Lung (tissue), 12 donors: ENCODE measurements around the gene SPOP. TPM values are rescaled to one million over a fixed set of nuclear protein-coding genes. Genes with fewer than 3 reads are reported as not detected.

Experiments
- ATAC-seq: fragments of 200-7000 bp; cut with Tn5 transposase; one replicate; pipeline ENCODE4 v1.9.1; 2020; ENCODE audit warnings: moderate number of reproducible peaks; ENCODE audit not compliant: insufficient read depth, low FRiP score
- DNase-seq, 3 donors: peaks; one replicate each; pipeline ENCODE4 v3.0.0-alpha.2; 2013 to 2017
- H3K27ac ChIP-seq, 2 donors: one replicate each; pipeline ENCODE4 v1.5.1; 2013; ENCODE audit warnings: mild to moderate bottlenecking in 2 of 2, moderate library complexity in 2 of 2, control low read depth in 1 of 2, inconsistent platforms in 1 of 2, low read depth in 1 of 2, low read length in 1 of 2
- H3K27me3 ChIP-seq, 3 donors: one replicate each; pipeline ENCODE4 v1.5.1; 2013; ENCODE audit warnings: low read length in 2 of 3; ENCODE audit not compliant: control insufficient read depth in 3 of 3, insufficient read depth in 3 of 3
- H3K36me3 ChIP-seq, 4 donors: one replicate each; pipeline ENCODE4 v1.5.1; 2013; ENCODE audit warnings: low read length in 4 of 4, mild to moderate bottlenecking in 1 of 4, moderate library complexity in 1 of 4; ENCODE audit not compliant: control insufficient read depth in 4 of 4, insufficient read depth in 4 of 4
- H3K4me1 ChIP-seq, 5 donors: one replicate each; pipeline ENCODE4 v1.5.1; 2013; ENCODE audit warnings: low read length in 5 of 5, mild to moderate bottlenecking in 2 of 5, moderate library complexity in 1 of 5; ENCODE audit not compliant: control insufficient read depth in 5 of 5, insufficient read depth in 5 of 5
- H3K4me3 ChIP-seq: one replicate; pipeline ENCODE4 v1.5.1; 2013; ENCODE audit warnings: mild to moderate bottlenecking, control low read depth, moderate library complexity
- H3K9ac ChIP-seq, 2 donors: one replicate each; pipeline ENCODE4 v1.5.1; 2013; ENCODE audit warnings: low read length in 2 of 2, control low read depth in 1 of 2; ENCODE audit not compliant: insufficient read depth in 1 of 2
- H3K9me3 ChIP-seq, 4 donors: one replicate each; pipeline ENCODE4 v1.5.1; 2013; ENCODE audit warnings: low read length in 3 of 4, mild to moderate bottlenecking in 1 of 4, moderate library complexity in 1 of 4; ENCODE audit not compliant: control insufficient read depth in 4 of 4, insufficient read depth in 3 of 4
- WGBS, 2 donors: extraction: QIAGEN DNeasy Blood & Tissue Kit; methylation state at CpG; one replicate each; pipeline ENCODE4 v1.1.7; 2013; 5-methylcytosine and 5-hydroxymethylcytosine counted together
- polyA plus RNA-seq, 2 donors: library from polyadenylated mRNA; stranded (reverse); fragments of 200-250 nt; gene quantifications; one replicate each; pipeline ENCODE4 v1.2.1, GENCODE V29; 2013
- total RNA-seq, 2 donors: library from RNA; depleted of rRNA in 1 of 2; stranded (reverse); fragments of >200 nt in 1 of 2; gene quantifications; one replicate each; pipeline ENCODE4 v1.2.1, GENCODE V29; 2014 to 2021
- TF ChIP-seq, protein P1 (sequence below): IDR thresholded peaks from 2 replicates; pipeline ENCODE4 v1.5.1; 2012; ENCODE audit warnings: mild to moderate bottlenecking; ENCODE audit errors: control extremely low read depth, extremely low read depth
- donor health status: control.
- donor health status: control.
- donor health status: Bipolar disorder and iron deficiency.
- donor health status: healthy.
- donor health status: DM: yes; HTN: yes; CAD: no.

The SPOP gene
- total and polyA plus RNA-seq, 4 donors = 28.7 to 98.0 (median 64.6) TPM

DNA sequence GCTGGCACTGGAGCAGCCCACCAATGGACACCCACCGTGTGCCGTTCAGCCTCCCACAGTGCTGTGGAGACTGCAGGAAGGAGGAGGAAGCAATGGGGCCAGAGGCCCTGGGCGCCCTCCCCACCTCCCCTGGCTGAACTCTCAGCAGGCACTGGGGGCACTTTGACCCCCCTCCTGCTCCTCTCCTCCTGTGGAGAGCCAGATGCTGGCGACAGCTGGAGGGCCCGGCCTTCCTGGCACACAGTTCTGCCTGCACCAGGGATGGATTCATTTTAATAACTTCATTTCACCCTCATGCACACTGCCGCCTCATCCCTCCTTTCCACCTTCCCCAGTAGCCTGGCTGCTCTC lies 96.3 kb downstream of the SPOP start:
- peaks cover 0 to 2% (median 0%) of the 10 kb centered on the region in 4 donors for H3K36me3 ChIP-seq
- 72 to 75% methylated on average over 5 to 6 of the region's 6 CpGs for WGBS, 2 donors
- ATAC-seq (no peak), DNase-seq (no peak)
- peaks cover 0 to 2% (median 0%) of the 10 kb centered on the region in 4 donors for H3K9me3 ChIP-seq
- TF ChIP-seq, protein P1, sequence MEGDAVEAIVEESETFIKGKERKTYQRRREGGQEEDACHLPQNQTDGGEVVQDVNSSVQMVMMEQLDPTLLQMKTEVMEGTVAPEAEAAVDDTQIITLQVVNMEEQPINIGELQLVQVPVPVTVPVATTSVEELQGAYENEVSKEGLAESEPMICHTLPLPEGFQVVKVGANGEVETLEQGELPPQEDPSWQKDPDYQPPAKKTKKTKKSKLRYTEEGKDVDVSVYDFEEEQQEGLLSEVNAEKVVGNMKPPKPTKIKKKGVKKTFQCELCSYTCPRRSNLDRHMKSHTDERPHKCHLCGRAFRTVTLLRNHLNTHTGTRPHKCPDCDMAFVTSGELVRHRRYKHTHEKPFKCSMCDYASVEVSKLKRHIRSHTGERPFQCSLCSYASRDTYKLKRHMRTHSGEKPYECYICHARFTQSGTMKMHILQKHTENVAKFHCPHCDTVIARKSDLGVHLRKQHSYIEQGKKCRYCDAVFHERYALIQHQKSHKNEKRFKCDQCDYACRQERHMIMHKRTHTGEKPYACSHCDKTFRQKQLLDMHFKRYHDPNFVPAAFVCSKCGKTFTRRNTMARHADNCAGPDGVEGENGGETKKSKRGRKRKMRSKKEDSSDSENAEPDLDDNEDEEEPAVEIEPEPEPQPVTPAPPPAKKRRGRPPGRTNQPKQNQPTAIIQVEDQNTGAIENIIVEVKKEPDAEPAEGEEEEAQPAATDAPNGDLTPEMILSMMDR = no peak
- no peak overlapping the region for H3K9ac ChIP-seq
- H3K27me3 ChIP-seq = peaks cover 0 to 12% (median 11%) of the 10 kb centered on the region in 3 donors
- H3K4me3 ChIP-seq = no peak overlapping the region
- peaks cover 0 to 7% (median 0%) of the 10 kb centered on the region in 5 donors for H3K4me1 ChIP-seq
- H3K27ac ChIP-seq = no peak overlapping the region

DNA sequence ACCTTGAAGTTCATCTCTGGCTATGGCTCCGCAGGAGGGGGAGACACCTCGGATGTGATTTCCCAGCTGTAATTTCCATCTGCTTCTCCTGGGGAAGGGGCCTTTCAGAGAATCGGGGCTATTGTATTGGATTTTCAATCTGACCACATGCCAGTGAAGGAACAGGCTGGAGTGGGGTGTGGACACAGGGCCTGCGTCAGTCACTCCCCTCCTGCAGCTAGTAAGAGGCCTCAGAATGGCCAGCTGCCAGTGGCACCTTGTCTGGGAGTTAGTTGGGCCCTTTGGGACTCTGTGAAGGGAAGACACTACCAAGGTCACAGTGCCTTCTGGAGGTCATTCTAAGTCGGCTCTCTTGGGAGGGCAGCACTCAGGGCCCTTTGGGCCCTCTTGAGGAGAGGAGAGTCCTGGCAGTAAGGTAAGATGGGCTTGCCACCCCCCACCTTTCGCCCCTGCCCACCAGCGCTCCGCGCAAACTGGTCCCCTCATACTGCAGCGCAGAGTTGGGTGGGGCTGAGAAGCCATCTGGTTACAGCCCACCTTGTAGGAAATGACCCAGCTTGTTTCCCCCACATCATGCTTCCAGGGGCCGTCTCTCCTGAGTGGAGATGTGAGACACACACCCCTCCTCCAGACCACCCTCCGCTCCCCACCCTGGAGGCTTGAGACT lies 96.8 kb downstream of the SPOP start:
- TF ChIP-seq, protein P1 = no peak
- DNase-seq = no peak
- Histone ChIP-seq H3K9ac (no peak overlapping the region), H3K4me3 (no peak overlapping the region), H3K27me3 (peaks cover 0 to 12% (median 11%) of the 10 kb centered on the region in 3 donors), H3K36me3 (peaks cover 0 to 2% (median 0%) of the 10 kb centered on the region in 4 donors), H3K27ac (no peak overlapping the region), H3K9me3 (peaks cover 0 to 2% (median 0%) of the 10 kb centered on the region in 4 donors), H3K4me1 (peaks cover 0 to 7% (median 0%) of the 10 kb centered on the region in 5 donors)
- WGBS, 2 donors = 84 to 88% methylated on average over 12 of the region's 12 CpGs
- ATAC-seq = no peak

GRCh38 chr17:49580055-49580721 lies 97.7 kb downstream of the SPOP start:
- H3K4me3 ChIP-seq = no peak overlapping the region
- no peak for ATAC-seq
- H3K27ac ChIP-seq = no peak overlapping the region
- H3K27me3 ChIP-seq = peaks cover 0 to 12% (median 11%) of the 10 kb centered on the region in 3 donors
- no peaks in the 10 kb centered on the region for H3K36me3 ChIP-seq
- WGBS, 2 donors = 77 to 80% methylated on average over 21 of the region's 21 CpGs
- TF ChIP-seq, protein P1 = no peak
- H3K4me1 ChIP-seq = peaks cover 0 to 7% (median 0%) of the 10 kb centered on the region in 5 donors
- H3K9ac ChIP-seq = no peak overlapping the region
- DNase-seq = no peak
- peaks cover 0 to 2% (median 0%) of the 10 kb centered on the region in 4 donors for H3K9me3 ChIP-seq
